ENCODE results near the gene EYA2. TPM values are rescaled to one million over a fixed set of nuclear protein-coding genes. Genes with fewer than 3 reads are reported as not detected.

EYA2 gene
- total RNA-seq, 1 donor from 2014 or later = 8.1 TPM

GRCh38 chr20:46948081-46948480, 53.4 kb downstream of the EYA2 start:
- Histone ChIP-seq H3K27me3 (no peaks in the 10 kb centered on the region), H3K4me3 (no peak overlapping the region), H3K36me3 (no peaks in the 10 kb centered on the region), H3K27ac (no peak overlapping the region), H3K9me3 (no peaks in the 10 kb centered on the region), H3K4me1 (peaks cover 15% of the 10 kb centered on the region)
- no peak for DNase-seq (ENCODE audit: extremely low spot score in 2 of 2)
- intact Hi-C loops (cut with DNase I) = no loop called here
- no peak for TF ChIP-seq POLR2AphosphoS5 (IDR thresholded peaks at IDR 0.05; ENCODE audit: insufficient read depth in 1 of 2, low read depth in 1 of 2)
- no peak for TF ChIP-seq CTCF (IDR thresholded peaks at IDR 0.05)
- TF ChIP-seq POLR2A (IDR thresholded peaks at IDR 0.05) = no peak

GRCh38 chr20:46951405-46951804, 56.8 kb downstream of the EYA2 start:
- Histone ChIP-seq H3K9me3 (no peaks in the 10 kb centered on the region), H3K4me1 (peaks cover 4% of the 10 kb centered on the region), H3K4me3 (no peak overlapping the region), H3K27ac (no peak overlapping the region), H3K27me3 (no peaks in the 10 kb centered on the region), H3K36me3 (no peaks in the 10 kb centered on the region)
- intact Hi-C loops (cut with DNase I) = no loop called here
- TF ChIP-seq POLR2AphosphoS5 (IDR thresholded peaks at IDR 0.05; ENCODE audit: insufficient read depth in 1 of 2, low read depth in 1 of 2) = no peak
- TF ChIP-seq CTCF (IDR thresholded peaks at IDR 0.05) = no peak
- no peak for TF ChIP-seq POLR2A (IDR thresholded peaks at IDR 0.05)
- DNase-seq (ENCODE audit: extremely low spot score in 2 of 2) = no peak

- no peaks in the 10 kb centered on the region for H3K27me3 ChIP-seq
- DNase-seq (ENCODE audit: extremely low spot score in 2 of 2) = no peak
- H3K4me1 ChIP-seq = peaks cover 4% of the 10 kb centered on the region
- no peak for TF ChIP-seq POLR2A (IDR thresholded peaks at IDR 0.05)
- no peak for TF ChIP-seq POLR2AphosphoS5 (IDR thresholded peaks at IDR 0.05; ENCODE audit: insufficient read depth in 1 of 2, low read depth in 1 of 2)
- no peak for TF ChIP-seq CTCF (IDR thresholded peaks at IDR 0.05)
- H3K36me3 ChIP-seq = no peaks in the 10 kb centered on the region
- no peak overlapping the region for H3K27ac ChIP-seq
- intact Hi-C loops (cut with DNase I) = no loop called here
- no peaks in the 10 kb centered on the region for H3K9me3 ChIP-seq
- no peak overlapping the region for H3K4me3 ChIP-seq
Measured at GRCh38 chr20:46951840-46952497, 57.3 kb downstream of the EYA2 start.

- Histone ChIP-seq H3K4me3 (no peak overlapping the region), H3K36me3 (no peaks in the 10 kb centered on the region), H3K9me3 (no peaks in the 10 kb centered on the region), H3K4me1 (peaks cover 1% of the 10 kb centered on the region), H3K27ac (no peak overlapping the region), H3K27me3 (no peaks in the 10 kb centered on the region)
- TF ChIP-seq POLR2A (IDR thresholded peaks at IDR 0.05) (no peak), POLR2AphosphoS5 (IDR thresholded peaks at IDR 0.05; ENCODE audit: insufficient read depth in 1 of 2, low read depth in 1 of 2) (no peak), CTCF (IDR thresholded peaks at IDR 0.05) (no peak)
- intact Hi-C loops (cut with DNase I) = no loop called here
- DNase-seq (ENCODE audit: extremely low spot score in 2 of 2) = no peak
Measured at GRCh38 chr20:46953596-46953995, 59.0 kb downstream of the EYA2 start.

- DNase-seq (ENCODE audit: extremely low spot score in 2 of 2) = no peak
- intact Hi-C loops (cut with DNase I) = no loop called here
- no peak overlapping the region for H3K27ac ChIP-seq
Measured at GRCh38 chr20:46954490-46955038, 59.9 kb downstream of the EYA2 start.

More at GRCh38 chr20:46954490-46955038, 59.9 kb downstream of the EYA2 start:
- no peak overlapping the region for H3K4me3 ChIP-seq
- no peaks in the 10 kb centered on the region for H3K4me1 ChIP-seq
- H3K36me3 ChIP-seq = no peaks in the 10 kb centered on the region
- TF ChIP-seq CTCF (IDR thresholded peaks at IDR 0.05) = no peak
- TF ChIP-seq POLR2AphosphoS5 (IDR thresholded peaks at IDR 0.05; ENCODE audit: insufficient read depth in 1 of 2, low read depth in 1 of 2) = no peak
- TF ChIP-seq POLR2A (IDR thresholded peaks at IDR 0.05) = no peak
- no peaks in the 10 kb centered on the region for H3K27me3 ChIP-seq
- no peaks in the 10 kb centered on the region for H3K9me3 ChIP-seq
